Transverse colon (tissue), 3 donors: ENCODE results near the gene GIMAP8.

Source experiments
- CTCF ChIP-seq, 5 experiments: fragments of 200-600 bp in 3 of 5; fragments of 450-650 bp in 2 of 5; sonication (generic) in 3 of 5; IDR thresholded peaks; 1 replicate in 2 of 5; 2 replicates in 3 of 5; pipeline ENCODE4 v1.5.1; 2016 to 2017; ENCODE audit warnings: antibody characterized with exemption in 5 of 5, inconsistent platforms in 3 of 5, mild to moderate bottlenecking in 2 of 5, moderate library complexity in 1 of 5
- EP300 ChIP-seq: sonication (generic); formaldehyde crosslinking; IDR thresholded peaks from one replicate; pipeline ENCODE4 v1.6.1; 2017; ENCODE audit warnings: antibody characterized with exemption, low read depth

GRCh38 chr7:150458235-150458634 lies 7.8 kb downstream of the GIMAP8 start:
- no peak for TF ChIP-seq CTCF (IDR thresholded peaks at IDR 0.05)
- no peak for TF ChIP-seq EP300
